GM12801 (cell line): ENCODE data around the gene ZNF668.

ENCODE experiments used
- TF ChIP-seq, protein P1 (sequence below): IDR thresholded peaks from one replicate; pipeline ENCODE4 v1.5.1; 2011; ENCODE audit warnings: control low read depth; ENCODE audit not compliant: insufficient read length; ENCODE audit errors: extremely low read depth

The ZNF668 gene

DNA sequence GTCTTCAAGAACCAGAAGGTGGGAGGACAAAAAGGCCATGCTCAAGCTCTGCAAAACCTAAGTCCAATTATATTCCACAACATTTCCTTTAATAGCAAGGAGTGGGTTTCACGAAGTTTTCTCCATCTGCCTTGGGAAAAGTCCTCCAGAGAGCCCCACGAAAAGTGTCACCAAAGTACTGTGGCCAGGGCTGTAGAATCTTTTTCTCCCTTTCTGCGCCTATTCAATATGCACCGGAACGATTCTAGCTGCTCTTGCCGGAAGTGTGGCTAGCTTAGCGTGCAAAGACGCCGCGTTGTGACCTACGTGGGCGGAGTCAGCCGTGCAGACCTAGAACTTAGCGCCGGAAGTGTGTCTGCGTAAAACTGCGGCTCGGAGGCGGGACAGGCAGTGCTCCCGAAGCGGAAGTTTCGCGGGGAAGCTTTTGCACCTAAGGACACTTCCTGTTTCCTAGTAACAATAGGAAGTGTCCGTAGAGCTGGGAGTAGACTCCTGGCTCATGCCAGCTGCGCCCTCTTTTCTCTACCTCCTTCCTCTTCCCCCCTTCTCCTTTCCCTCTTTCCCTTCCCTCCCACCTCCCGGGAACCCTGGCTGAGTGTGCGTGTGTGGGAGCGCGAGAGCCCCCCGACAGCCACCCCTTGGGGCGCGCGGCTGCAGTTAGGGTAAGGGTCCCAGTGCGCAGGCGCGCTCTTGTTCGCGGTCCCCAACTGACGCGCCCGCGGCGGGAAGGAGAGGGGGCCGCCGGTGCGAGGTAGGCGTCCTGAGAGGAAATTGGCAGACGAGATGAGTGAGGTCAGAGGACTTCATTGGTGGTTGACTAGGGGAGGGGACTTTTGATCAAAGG lies at the start of gene ZNF668, which contains the start of gene ZNF646:
Gene ZNF668 (minus strand): TSS at position 271 of the 844 bp plus-strand sequence. CDS start 9,781 bp downstream, outside the sequence.
Gene ZNF646 (plus strand): TSS at position 453 of the 844 bp plus-strand sequence. CDS start 1,903 bp downstream, outside the sequence.
- TF ChIP-seq, protein P1, sequence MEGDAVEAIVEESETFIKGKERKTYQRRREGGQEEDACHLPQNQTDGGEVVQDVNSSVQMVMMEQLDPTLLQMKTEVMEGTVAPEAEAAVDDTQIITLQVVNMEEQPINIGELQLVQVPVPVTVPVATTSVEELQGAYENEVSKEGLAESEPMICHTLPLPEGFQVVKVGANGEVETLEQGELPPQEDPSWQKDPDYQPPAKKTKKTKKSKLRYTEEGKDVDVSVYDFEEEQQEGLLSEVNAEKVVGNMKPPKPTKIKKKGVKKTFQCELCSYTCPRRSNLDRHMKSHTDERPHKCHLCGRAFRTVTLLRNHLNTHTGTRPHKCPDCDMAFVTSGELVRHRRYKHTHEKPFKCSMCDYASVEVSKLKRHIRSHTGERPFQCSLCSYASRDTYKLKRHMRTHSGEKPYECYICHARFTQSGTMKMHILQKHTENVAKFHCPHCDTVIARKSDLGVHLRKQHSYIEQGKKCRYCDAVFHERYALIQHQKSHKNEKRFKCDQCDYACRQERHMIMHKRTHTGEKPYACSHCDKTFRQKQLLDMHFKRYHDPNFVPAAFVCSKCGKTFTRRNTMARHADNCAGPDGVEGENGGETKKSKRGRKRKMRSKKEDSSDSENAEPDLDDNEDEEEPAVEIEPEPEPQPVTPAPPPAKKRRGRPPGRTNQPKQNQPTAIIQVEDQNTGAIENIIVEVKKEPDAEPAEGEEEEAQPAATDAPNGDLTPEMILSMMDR: no peak

DNA sequence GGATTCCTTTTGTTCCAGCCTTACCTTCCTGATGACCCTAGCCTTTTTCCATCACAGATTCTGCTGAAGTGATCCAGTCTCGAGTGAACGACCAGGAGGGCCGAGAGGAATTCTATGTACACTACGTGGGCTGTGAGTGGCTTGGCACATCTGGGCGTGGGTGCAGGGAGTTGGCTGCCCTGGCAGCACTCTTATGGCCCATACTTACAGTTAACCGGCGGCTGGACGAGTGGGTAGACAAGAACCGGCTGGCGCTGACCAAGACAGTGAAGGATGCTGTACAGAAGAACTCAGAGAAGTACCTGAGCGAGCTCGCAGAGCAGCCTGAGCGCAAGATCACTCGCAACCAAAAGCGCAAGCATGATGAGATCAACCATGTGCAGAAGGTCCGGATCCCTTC lies 46.1 kb upstream of the ZNF668 start:
- TF ChIP-seq, protein P1: no peak

DNA sequence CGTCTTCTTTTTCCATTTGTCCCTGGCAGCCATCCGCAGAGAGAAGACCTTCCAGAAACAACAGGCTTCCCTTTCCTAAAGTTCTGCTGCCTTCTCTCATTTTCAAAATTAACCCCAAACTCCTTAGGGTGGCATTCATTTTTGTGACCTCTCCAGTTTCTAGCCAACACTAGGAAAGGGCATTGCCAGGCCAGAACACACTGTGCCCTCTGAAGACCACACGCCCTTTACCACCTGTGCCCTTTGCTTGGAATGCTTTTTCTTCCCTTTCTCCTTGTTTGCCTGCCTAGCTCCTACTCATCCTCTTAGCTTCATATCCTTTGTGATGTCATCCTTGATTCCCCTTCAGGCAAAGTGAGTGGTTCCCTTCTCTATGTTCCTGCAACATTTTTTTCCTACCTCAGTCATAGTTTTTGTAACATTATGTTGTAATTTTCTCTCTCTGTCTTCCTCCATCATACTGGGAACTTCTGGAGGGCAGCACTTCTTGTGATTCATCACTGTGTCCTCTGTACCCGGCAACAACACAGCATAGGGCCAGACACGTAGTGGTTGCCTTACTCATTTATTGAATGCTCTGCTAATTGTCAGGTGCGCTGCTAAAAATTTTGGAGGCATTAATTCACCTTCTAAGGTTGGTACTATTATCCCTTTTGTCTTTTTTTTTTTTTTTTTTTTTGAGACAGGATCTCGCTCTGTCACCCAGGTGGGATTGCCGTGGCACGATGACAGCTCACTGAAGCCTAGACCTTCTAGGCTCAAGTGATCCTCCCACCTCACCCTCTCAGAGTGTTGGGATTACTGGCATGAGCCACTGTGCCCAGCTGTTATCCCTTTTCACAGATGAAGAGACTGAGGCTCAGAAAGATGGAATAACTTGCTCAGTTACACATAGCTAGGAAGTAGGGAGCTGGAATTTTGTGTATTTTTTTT lies 44.4 kb upstream of the ZNF668 start:
- TF ChIP-seq, protein P1: no peak

DNA sequence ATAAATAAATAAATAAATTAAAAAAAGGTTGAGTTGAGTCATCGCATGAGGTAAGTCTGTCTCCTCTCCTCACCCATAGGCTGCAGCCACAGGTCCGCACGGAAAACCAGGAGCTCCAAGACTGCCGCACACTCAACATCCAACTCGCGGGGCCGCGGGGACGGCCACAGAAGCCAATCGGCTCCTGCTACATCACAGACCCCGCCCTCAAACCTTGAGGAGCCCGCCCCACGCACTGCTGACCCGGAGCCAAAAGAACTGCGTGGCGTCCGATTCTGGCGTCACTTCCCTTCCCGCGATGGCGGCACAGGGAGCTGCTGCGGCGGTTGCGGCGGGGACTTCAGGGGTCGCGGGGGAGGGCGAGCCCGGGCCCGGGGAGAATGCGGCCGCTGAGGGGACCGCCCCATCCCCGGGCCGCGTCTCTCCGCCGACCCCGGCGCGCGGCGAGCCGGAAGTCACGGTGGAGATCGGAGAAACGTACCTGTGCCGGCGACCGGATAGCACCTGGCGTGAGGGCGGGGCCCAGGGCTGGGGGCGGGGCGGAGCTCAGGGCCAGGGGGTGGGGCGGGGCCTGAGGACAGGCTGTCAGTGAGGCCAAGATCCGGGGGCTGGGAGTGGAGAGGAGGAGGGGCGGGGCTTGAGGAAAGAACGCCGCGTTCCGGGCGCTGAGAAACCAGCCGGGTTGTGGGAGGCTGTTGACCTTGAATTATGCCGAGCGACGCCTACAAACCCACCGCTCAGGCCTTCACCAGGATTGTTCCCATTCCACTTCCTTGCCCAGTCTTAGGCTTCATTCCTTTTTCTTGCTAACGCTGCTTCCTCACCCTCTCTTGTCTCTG lies 43.6 kb upstream of the ZNF668 start, which contains the start of gene KAT8:
Gene KAT8 (plus strand): TSS at position 281 of the 839 bp plus-strand sequence. CDS start 18 bp downstream, at position 299.
- TF ChIP-seq, protein P1: no peak

DNA sequence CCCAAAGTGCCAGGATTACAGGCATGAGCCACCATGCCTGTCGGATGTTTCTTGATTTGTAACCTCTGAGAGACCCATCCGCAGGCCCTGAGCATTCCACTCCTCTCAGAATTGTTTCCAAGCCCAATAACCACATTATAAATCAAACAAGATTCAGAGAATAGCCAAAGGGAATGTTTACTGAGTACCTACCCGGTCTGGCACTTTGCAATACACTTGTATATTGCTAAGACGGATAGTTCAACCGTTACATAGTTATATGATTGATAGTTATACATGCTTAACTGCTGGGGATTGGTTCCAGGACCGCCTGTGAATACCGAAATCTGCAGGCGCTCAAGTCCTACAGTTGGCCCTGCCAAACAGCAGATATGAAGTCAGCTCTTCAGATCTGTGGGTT lies 40.4 kb upstream of the ZNF668 start:
- TF ChIP-seq, protein P1: no peak

DNA sequence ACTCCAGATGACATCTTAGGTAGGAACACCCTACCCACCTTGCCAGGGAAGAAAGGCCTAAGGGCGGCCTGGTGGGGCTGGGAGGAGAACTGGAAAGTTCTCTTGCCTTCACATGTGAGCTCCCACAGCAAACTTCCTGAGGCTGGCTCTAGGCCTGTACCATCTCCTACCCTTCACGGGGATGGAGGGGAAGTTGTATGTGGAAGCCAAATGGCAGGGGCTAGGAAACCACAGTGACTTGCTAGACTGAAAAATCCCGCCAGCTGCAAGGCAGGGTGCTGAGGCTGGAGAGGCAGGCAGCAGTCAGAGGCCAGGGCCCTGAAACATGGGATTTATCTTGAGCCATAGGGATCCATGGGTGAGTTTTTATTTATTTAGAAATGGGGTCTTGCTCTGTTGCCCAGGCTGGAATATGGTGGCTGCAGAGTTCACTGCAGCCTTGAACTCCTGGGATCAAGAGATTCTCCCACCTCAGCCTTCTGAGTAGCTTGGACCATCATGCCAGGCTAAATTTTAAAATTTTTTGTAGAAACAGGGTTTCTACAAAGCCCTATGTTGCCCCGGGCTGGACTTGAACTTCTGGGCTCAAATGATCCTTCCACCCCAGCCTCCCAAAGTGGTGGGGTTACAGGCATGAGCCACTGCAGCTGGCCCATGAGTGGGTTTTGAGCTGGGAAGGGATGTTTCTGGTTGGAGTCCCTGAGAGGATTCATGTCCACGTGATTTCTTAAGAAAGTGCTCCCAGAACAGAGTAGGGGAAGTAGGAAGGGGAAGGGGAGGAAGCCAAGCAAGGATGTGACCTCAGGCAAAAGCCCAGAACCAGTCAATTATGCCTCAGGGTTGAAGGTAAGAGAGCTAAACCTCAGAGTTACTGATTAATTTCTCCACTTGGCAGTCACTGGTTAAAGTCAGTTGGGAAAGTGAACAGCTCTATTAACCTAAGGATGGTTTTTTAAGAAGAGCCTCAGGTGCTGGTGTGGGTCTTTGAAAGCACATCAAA lies 39.4 kb upstream of the ZNF668 start:
- TF ChIP-seq, protein P1: no peak
